GM23338 (cell line): ENCODE results near the gene SHF.
"Not testable (repeated sequence)": the region's sequence is repeated elsewhere in the genome, so short reads cannot be mapped to it uniquely, and the experiment has no call there.

ENCODE experiments used
- CTCF ChIP-seq, 2 experiments: fragments of 200-600 bp in 1 of 2; sonication (generic) in 1 of 2; conservative IDR thresholded peaks; 2 replicates each; pipeline versions ENCODE4 v1.5.1 to v1.6.1; 2016 to 2017; ENCODE audit warnings: antibody characterized with exemption in 2 of 2, low read depth in 2 of 2, mild to moderate bottlenecking in 2 of 2, moderate library complexity in 1 of 2
- ETS1 ChIP-seq: IDR thresholded peaks from 2 replicates; pipeline ENCODE4 v1.6.1; 2016; ENCODE audit warnings: antibody characterized with exemption
- EZH2 ChIP-seq: fragments of 200-600 bp; sonication (generic); IDR thresholded peaks from one replicate; pipeline ENCODE4 v1.8.0; 2017; ENCODE audit warnings: antibody characterized with exemption, mild to moderate bottlenecking, low read depth; ENCODE audit not compliant: unreplicated experiment
- EZH2phosphoT487 ChIP-seq: fragments of 200-600 bp; sonication (generic); IDR thresholded peaks from one replicate; pipeline ENCODE4 v1.8.1; 2018; ENCODE audit warnings: antibody characterized with exemption; ENCODE audit not compliant: unreplicated experiment
- POLR2AphosphoS5 ChIP-seq: IDR thresholded peaks from 2 replicates; pipeline ENCODE4 v1.6.1; 2016; ENCODE audit warnings: antibody characterized with exemption, low read depth
- TF ChIP-seq, protein P1 (sequence below): IDR thresholded peaks from one replicate; pipeline ENCODE4 v1.6.1; 2018; ENCODE audit warnings: antibody characterized with exemption; ENCODE audit not compliant: unreplicated experiment

DNA sequence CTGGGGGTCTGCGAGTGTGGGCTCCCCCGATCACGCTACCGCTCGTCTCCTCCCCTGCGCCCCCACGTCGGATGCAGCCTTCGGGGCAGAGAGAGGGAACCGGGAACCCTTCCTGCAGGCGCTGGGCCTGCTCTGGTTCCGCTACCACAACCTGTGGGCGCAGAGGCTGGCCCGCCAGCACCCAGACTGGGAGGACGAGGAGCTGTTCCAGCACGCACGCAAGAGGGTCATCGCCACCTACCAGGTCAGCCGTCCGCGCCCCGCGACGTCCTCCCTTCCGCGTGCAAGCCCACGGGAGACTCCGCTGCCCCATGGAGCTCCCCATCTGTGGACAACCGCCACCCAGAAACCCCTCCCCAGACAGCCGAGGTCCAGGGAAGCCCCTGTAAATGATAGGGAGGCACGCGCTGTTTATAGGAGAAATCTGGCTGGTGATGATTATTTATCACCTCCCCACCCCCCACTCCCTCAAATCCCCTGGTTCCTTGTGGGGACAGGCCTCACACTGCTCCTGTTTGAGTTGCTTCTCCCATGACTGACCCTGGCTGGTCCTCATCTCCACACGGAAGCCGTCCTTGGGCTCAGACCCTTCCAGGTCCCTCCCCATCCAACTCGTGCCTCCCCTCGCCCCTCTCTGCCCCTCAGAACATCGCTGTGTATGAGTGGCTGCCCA is 51.9 kb downstream of the SHF start:
- TF ChIP-seq CTCF (conservative IDR thresholded peaks at IDR 0.05; ENCODE audit: low read depth in 2 of 2); POLR2AphosphoS5; ETS1; EZH2phosphoT487: not testable (repeated sequence)
- TF ChIP-seq EZH2, result peak; percentile 61
- TF ChIP-seq, protein P1, sequence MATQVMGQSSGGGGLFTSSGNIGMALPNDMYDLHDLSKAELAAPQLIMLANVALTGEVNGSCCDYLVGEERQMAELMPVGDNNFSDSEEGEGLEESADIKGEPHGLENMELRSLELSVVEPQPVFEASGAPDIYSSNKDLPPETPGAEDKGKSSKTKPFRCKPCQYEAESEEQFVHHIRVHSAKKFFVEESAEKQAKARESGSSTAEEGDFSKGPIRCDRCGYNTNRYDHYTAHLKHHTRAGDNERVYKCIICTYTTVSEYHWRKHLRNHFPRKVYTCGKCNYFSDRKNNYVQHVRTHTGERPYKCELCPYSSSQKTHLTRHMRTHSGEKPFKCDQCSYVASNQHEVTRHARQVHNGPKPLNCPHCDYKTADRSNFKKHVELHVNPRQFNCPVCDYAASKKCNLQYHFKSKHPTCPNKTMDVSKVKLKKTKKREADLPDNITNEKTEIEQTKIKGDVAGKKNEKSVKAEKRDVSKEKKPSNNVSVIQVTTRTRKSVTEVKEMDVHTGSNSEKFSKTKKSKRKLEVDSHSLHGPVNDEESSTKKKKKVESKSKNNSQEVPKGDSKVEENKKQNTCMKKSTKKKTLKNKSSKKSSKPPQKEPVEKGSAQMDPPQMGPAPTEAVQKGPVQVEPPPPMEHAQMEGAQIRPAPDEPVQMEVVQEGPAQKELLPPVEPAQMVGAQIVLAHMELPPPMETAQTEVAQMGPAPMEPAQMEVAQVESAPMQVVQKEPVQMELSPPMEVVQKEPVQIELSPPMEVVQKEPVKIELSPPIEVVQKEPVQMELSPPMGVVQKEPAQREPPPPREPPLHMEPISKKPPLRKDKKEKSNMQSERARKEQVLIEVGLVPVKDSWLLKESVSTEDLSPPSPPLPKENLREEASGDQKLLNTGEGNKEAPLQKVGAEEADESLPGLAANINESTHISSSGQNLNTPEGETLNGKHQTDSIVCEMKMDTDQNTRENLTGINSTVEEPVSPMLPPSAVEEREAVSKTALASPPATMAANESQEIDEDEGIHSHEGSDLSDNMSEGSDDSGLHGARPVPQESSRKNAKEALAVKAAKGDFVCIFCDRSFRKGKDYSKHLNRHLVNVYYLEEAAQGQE, result not testable (repeated sequence)
